GM19324 (cell line): Measurements from ENCODE around the gene CD248.
"Not testable (repeated sequence)": the region's sequence is repeated elsewhere in the genome, so short reads cannot be mapped to it uniquely, and the experiment has no call there.

ENCODE experiments used
- ATAC-seq: cut with Tn5 transposase; IDR thresholded peaks from one replicate; pipeline ENCODE4 v1.9.1; 2021; ENCODE audit warnings: mild to moderate bottlenecking, moderate library complexity; ENCODE audit not compliant: unreplicated experiment, low FRiP score

CD248 gene

GRCh38 chr11:66314561-66315497, 2.0 kb downstream of the CD248 start:
- ATAC-seq = no peak

- no peak for ATAC-seq
Observed at GRCh38 chr11:66314186-66314501, 2.7 kb downstream of the CD248 start.

DNA sequence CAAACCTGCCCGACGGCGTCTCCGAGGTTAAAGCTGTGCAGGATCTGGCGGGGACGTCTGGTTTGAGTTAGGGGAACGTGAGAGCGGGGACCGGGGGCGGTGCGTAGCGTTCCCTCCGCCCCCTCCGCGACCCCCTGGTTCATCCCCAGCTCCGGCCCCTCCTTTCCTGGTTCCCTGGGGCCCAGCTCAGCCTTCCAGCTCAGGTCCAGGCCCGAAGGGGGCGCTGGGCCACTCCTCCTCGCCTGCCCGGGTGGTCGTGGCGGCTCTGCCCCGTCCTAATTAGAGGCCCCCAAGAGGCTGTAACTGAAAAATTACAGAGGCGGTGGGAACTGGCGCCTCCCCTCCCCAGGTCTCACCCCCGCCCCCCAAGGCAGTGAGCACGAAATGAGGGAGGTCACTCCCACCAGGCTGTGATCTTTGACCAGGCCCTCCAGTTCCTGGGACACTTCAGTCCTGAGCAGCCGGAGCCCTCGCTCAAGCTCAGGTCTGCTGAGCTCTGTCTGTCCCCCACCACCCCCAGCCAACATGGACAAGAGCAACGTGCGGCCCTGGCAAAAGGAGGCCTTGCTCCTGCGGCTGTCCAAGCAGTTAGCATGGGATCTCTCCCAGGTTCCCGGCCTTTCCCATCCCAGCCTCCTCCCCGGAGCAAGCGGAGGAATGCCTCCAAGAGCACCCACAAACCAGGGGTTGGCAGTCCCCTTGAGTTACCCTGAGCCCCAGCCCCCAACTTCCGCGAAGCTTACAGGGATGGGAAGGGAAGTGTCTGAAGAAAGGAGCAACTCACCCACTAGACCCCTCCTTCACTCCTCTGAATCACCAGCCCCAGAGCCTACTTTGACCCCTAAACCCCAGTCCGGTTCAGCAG, 3.3 kb downstream of the CD248 start:
- ATAC-seq = no peak

DNA sequence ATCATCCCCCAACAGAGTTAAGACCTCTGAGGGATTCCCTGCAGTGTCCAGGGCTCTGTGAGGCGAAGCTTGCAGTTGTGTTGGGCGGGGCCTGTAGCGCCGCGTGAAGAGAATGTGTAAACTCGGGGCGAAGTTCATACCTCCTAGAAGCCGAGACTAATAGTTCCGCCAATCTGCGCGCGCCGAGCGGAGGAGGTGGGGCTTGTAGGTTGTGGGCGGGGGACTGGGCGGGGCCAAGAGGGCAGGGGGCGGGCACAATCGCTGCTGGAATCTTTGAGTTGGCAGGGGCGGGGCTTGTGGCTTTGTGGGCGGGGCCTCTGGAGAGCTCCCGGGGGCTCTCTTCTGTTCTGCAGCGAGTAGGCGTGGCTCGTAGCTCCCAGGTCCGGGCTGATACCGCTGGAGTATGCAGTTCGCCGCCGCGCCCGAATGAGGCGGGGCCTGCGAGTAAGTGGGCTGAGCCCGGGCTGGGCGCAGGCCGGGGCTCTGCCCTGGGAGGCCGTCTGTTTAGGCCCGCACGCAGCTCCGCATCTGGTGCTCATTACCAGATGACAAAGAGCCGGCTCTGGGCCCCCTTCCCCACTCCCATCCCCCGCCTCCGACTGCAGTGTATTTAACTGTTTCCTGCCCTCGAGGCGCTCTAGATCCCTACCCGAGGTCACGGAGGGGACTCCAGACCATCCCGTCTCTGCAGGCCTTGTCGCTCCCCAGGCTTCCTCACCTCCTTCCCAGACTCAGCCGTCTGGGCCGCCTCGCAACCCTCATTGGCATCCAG, 4.1 kb downstream of the CD248 start:
- peak; percentile 43 for ATAC-seq

GRCh38 chr11:66311965-66312548, 4.8 kb downstream of the CD248 start:
- ATAC-seq = peak; percentile 69

DNA sequence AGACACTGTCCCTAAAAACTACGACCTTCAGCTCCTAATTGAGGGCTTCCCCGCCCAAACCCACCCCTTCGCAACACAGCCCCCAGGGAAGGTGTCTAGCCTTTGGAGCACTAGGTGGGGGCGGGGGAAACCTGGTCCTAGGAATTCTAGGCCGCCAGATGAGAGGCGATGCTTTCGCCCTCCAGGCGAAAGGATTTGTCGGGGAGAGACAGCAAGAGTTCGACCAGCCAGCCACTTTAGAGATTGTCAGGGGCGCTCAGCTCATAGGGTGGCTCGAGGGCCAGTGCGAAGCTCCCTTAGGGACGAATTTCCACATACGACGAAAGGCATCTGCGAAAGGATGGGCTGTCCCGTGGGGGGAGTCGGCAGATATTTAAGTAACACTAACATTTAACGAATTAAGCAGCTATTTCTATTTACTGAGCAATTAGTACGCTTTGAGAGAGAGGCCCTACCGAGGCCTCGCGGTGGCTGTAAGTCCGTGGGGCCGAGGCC, 5.3 kb downstream of the CD248 start:
- ATAC-seq = no peak

DNA sequence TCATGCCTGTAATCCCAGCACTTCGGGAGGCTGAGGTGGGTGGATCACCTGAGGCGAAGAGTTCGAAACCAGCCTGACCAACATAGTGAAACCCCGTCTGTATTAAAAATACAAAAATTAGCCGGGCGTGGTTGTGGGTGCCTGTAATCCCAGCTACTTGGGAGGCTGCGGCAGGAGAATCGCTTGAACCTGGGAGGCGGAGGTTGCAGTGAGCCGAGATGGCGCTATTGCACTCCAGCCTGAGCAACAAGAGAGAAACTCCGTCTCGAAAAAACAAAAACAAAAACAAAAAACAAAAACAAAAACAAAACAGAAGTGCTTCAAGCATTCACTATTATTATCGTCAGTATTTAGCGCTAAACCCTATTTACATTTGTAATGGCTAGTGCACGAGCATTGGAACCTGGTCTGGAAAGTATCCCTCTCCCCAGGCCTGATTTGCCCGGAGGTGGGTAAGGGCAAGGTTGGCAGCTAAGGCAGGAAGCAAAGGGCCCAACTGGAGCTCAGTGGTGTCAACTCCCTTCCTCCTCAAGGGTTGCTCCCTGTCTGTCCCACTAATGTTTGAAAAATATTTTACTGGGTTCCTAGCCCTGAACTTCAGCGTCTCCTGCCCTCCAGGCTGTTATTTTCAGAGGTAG, 5.9 kb downstream of the CD248 start:
- not testable (repeated sequence) for ATAC-seq

- no peak for ATAC-seq
Observed at GRCh38 chr11:66310324-66310723, 6.5 kb downstream of the CD248 start.

GRCh38 chr11:66309475-66309874, 7.4 kb downstream of the CD248 start:
- ATAC-seq = no peak

GRCh38 chr11:66302656-66303055, 14.2 kb downstream of the CD248 start:
- ATAC-seq = no peak

DNA sequence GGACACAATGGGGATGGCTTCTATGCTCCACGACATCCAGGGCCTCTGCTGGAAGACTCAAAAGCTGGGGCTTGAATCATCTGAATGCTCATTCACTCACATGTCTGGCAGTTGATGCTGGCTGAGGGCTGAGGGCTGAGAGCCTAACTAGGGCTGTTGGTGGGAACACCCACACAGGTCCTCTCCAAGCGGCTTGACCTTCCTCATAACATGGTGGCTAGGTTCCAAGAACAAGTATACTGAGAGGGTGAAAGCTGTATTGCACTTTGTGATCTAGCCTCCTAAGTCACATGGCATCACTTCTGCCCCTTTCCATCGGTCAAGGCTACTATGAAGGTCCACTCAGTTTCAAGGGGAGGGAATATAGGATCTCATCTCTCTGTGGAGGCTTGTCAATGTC, 17.7 kb downstream of the CD248 start:
- ATAC-seq = no peak

DNA sequence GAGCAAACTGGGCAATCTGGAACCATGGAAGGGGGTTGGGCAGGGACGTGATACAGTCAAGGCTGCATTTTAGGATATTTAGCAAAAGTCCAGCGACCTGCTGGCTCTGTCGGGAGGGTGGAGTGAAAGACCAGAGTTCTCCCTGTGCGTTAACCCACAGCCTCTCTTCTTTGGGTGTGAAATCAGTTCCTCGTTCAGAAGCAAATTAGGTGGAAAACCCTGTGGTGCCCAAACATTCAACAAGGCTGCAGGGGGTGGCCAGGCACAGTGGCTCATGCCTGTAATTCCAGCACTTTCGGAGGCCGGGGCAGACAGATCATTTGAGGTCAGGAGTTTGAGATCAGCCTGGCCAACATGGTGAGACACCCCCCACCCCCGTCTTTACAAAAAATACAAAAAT, 19.2 kb downstream of the CD248 start:
- ATAC-seq = no peak

GRCh38 chr11:66294626-66295620, 21.9 kb downstream of the CD248 start:
- ATAC-seq = no peak

DNA sequence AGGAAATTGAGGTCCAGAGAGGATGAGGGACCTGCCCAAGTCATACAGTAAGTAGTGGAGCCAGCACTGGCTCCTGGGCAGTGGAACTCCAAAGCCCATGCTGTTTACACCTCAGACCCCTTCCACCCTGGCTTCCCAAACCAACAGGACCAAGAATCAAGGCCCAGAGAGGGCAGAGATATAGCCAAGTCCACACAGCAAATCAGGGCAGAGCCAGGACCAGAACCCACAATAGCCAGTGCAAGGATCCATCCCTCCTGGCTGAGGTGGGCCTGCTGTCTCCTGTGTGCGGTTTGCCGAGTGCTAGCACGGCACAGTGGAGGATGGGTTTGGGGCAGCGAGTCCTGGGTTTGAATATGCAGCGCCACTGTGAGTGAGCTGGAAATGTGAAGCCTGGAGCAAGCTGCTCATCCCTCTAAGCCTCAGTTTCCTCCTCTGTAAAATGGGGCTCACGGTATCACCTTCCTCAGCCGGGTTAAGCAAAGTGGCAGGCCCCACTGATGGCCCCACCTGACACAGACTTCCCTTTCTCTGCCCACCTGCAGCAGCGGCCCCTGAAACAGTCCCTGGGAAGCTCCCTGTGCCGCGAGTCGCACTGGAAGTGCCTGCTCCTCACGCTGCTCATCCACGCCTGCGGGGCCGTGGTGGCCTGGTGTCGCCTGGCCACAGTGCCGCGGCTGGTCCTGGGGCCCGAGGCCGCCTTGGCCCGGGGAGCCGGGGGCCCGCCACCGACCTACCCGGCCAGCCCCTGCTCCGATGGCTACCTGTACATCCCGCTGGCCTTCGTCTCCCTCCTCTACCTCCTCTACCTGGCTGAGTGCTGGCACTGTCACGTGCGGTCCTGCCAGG, 22.8 kb downstream of the CD248 start:
- ATAC-seq = no peak

DNA sequence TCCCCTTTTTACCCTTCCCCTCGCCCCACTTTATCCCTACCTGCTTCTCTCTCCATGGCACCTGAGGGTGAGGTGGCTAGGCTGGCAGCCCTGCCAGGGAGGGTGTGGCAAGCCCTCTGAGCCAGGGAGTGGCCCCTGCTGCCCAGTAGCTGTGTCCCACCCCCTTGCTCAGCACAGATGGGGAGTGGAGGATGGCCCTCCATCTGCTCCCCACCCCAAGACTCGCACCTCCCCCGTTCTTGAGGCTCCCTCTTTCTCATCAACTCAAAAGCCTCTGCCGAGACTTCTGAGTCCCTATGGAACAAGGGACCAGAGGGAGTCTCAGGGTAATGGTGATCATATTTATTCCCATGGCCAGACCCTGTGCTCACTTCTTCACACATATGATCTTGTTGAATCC, 23.5 kb downstream of the CD248 start:
- ATAC-seq = no peak

GRCh38 chr11:66292543-66293332, 24.1 kb downstream of the CD248 start:
- no peak for ATAC-seq
